ENCODE data around the gene RNF2.

Gene RNF2

GRCh38 chr1:185096531-185096930 lies 51.2 kb downstream of the RNF2 start:
- DNase-seq (ENCODE audit: low spot score): no peak

- no peak for DNase-seq (ENCODE audit: low spot score)
Observed at GRCh38 chr1:185104083-185104482, 58.7 kb downstream of the RNF2 start.

GRCh38 chr1:185105121-185105520 lies 59.8 kb downstream of the RNF2 start:
- no peak for DNase-seq (ENCODE audit: low spot score)

- DNase-seq (ENCODE audit: low spot score): no peak
Observed at GRCh38 chr1:185108321-185108720, 63.0 kb downstream of the RNF2 start.

- no peak for DNase-seq (ENCODE audit: low spot score)
Observed at GRCh38 chr1:185110145-185110544, 64.8 kb downstream of the RNF2 start.

GRCh38 chr1:185111873-185112272 lies 66.5 kb downstream of the RNF2 start:
- no peak for DNase-seq (ENCODE audit: low spot score)

- no peak for DNase-seq (ENCODE audit: low spot score)
Observed at GRCh38 chr1:185112356-185112755, 67.0 kb downstream of the RNF2 start.

- no peak for DNase-seq (ENCODE audit: low spot score)
Observed at GRCh38 chr1:185129708-185130107, 84.3 kb downstream of the RNF2 start.

GRCh38 chr1:185132534-185132933 lies 87.2 kb downstream of the RNF2 start:
- DNase-seq (ENCODE audit: low spot score): no peak

GRCh38 chr1:185137896-185138545 lies 92.7 kb downstream of the RNF2 start:
- DNase-seq (ENCODE audit: low spot score): no peak

GRCh38 chr1:185139246-185139645 lies 93.9 kb downstream of the RNF2 start:
- no peak for DNase-seq (ENCODE audit: low spot score)

GRCh38 chr1:185144233-185144632 lies 98.9 kb downstream of the RNF2 start:
- no peak for DNase-seq (ENCODE audit: low spot score)

- no peak for DNase-seq (ENCODE audit: low spot score)
Observed at GRCh38 chr1:185151215-185151614, 105.9 kb downstream of the RNF2 start.
